HG02571 (cell line): ENCODE measurements around the gene RAB22A.
"Not testable (repeated sequence)": the region's sequence is repeated elsewhere in the genome, so short reads cannot be mapped to it uniquely, and the experiment has no call there.

ENCODE experiments used
- ATAC-seq: cut with Tn5 transposase; IDR thresholded peaks from one replicate; pipeline ENCODE4 v1.9.1; 2021; ENCODE audit warnings: mild to moderate bottlenecking, moderate library complexity; ENCODE audit not compliant: unreplicated experiment

Gene RAB22A

GRCh38 chr20:58342104-58342945, 32.8 kb downstream of the RAB22A start:
- no peak for ATAC-seq

GRCh38 chr20:58344741-58345140, 35.2 kb downstream of the RAB22A start:
- ATAC-seq = no peak

- ATAC-seq = no peak
Observed at GRCh38 chr20:58349570-58349969, 40.1 kb downstream of the RAB22A start.

GRCh38 chr20:58352468-58352867, 43.0 kb downstream of the RAB22A start:
- ATAC-seq = no peak

- no peak for ATAC-seq
Observed at GRCh38 chr20:58359441-58359840, 49.9 kb downstream of the RAB22A start.

- no peak for ATAC-seq
Observed at GRCh38 chr20:58360936-58361335, 51.4 kb downstream of the RAB22A start.

- no peak for ATAC-seq
Observed at GRCh38 chr20:58361481-58362205, 52.1 kb downstream of the RAB22A start.

GRCh38 chr20:58362206-58362516, 52.6 kb downstream of the RAB22A start:
- no peak for ATAC-seq

- ATAC-seq = no peak
Observed at GRCh38 chr20:58362970-58363369, 53.5 kb downstream of the RAB22A start.

GRCh38 chr20:58366866-58367265, 57.4 kb downstream of the RAB22A start:
- no peak for ATAC-seq

GRCh38 chr20:58372806-58373205, 63.3 kb downstream of the RAB22A start:
- no peak for ATAC-seq

GRCh38 chr20:58373296-58373695, 63.8 kb downstream of the RAB22A start:
- ATAC-seq = not testable (repeated sequence)

- no peak for ATAC-seq
Observed at GRCh38 chr20:58374027-58374850, 64.7 kb downstream of the RAB22A start.

- ATAC-seq = no peak
Observed at GRCh38 chr20:58374906-58375758, 65.6 kb downstream of the RAB22A start.

GRCh38 chr20:58375759-58376352, 66.3 kb downstream of the RAB22A start:
- no peak for ATAC-seq

- no peak for ATAC-seq
Observed at GRCh38 chr20:58377017-58377416, 67.5 kb downstream of the RAB22A start.

- no peak for ATAC-seq
Observed at GRCh38 chr20:58377766-58378401, 68.4 kb downstream of the RAB22A start.

- ATAC-seq = no peak
Observed at GRCh38 chr20:58378704-58379103, 69.2 kb downstream of the RAB22A start.

- ATAC-seq = no peak
Observed at GRCh38 chr20:58381627-58382026, 72.1 kb downstream of the RAB22A start.

- ATAC-seq = no peak
Observed at GRCh38 chr20:58382096-58382495, 72.6 kb downstream of the RAB22A start.
